ENCODE results near the gene IL24. TPM values are rescaled to one million over a fixed set of nuclear protein-coding genes. Genes with fewer than 3 reads are reported as not detected.

The IL24 gene
- total and polyA plus RNA-seq, 2 donors from 2014 or later: not detected

GRCh38 chr1:206941766-206942418 is 44.6 kb downstream of the IL24 start:
- no peak for TF ChIP-seq CTCF (IDR thresholded peaks at IDR 0.05; ENCODE audit: borderline replicate concordance, extremely low read depth, insufficient read depth)
- H3K36me3 ChIP-seq (ENCODE audit: control insufficient read depth in 2 of 3, insufficient read depth in 3 of 3, low read length in 3 of 3): no peaks in the 10 kb centered on the region
- no peaks in the 10 kb centered on the region for H3K27me3 ChIP-seq (ENCODE audit: control insufficient read depth, insufficient read depth, low read length)
- H3K4me1 ChIP-seq (ENCODE audit: control insufficient read depth in 2 of 3, insufficient read depth in 2 of 3, low read depth in 1 of 3, low read length in 3 of 3): peaks cover 0 to 20% (median 20%) of the 10 kb centered on the region in 3 donors
- FAIRE-seq (no peak), DNase-seq (peak in 1 of 5 donors; percentile 20)
- H3K27ac ChIP-seq (ENCODE audit: low read depth in 2 of 2, low read length in 2 of 2): no peak overlapping the region
- intact Hi-C loops (cut with DNase I): no loop called here
- H3K4me3 ChIP-seq (ENCODE audit: low read length in 3 of 3): no peak overlapping the region
- no peak overlapping the region for H3K9ac ChIP-seq (ENCODE audit: low read length in 3 of 3)
- H3K9me3 ChIP-seq (ENCODE audit: control insufficient read depth in 2 of 3, insufficient read depth in 1 of 3, low read length in 3 of 3): no peaks in the 10 kb centered on the region

- Histone ChIP-seq H3K9ac (ENCODE audit: low read length in 3 of 3) (no peak overlapping the region), H3K27me3 (ENCODE audit: control insufficient read depth, insufficient read depth, low read length) (no peaks in the 10 kb centered on the region), H3K4me3 (ENCODE audit: low read length in 3 of 3) (peak overlapping the region in 2 of 3 donors; percentile 70 to 76), H3K36me3 (ENCODE audit: control insufficient read depth in 2 of 3, insufficient read depth in 3 of 3, low read length in 3 of 3) (no peaks in the 10 kb centered on the region), H3K27ac (ENCODE audit: low read depth in 2 of 2, low read length in 2 of 2) (no peak overlapping the region), H3K4me1 (ENCODE audit: control insufficient read depth in 2 of 3, insufficient read depth in 2 of 3, low read depth in 1 of 3, low read length in 3 of 3) (peaks cover 0 to 21% (median 20%) of the 10 kb centered on the region in 3 donors), H3K9me3 (ENCODE audit: control insufficient read depth in 2 of 3, insufficient read depth in 1 of 3, low read length in 3 of 3) (peaks cover 0 to under 1% (median 0%) of the 10 kb centered on the region in 3 donors)
- no peak for TF ChIP-seq CTCF (IDR thresholded peaks at IDR 0.05; ENCODE audit: borderline replicate concordance, extremely low read depth, insufficient read depth)
- intact Hi-C loops (cut with DNase I): no loop called here
- no peak for FAIRE-seq
- DNase-seq: no peak
These were observed 47.5 kb downstream of the IL24 start for GRCh38 chr1:206944703-206945102.

GRCh38 chr1:206945779-206946178 is 48.5 kb downstream of the IL24 start:
- Histone ChIP-seq H3K4me3 (ENCODE audit: low read length in 3 of 3) (peak overlapping the region in 2 of 3 donors; percentile 70 to 76), H3K36me3 (ENCODE audit: control insufficient read depth in 2 of 3, insufficient read depth in 3 of 3, low read length in 3 of 3) (no peaks in the 10 kb centered on the region), H3K27me3 (ENCODE audit: control insufficient read depth, insufficient read depth, low read length) (no peaks in the 10 kb centered on the region), H3K27ac (ENCODE audit: low read depth in 2 of 2, low read length in 2 of 2) (peak overlapping the region; percentile 57 to 68), H3K9ac (ENCODE audit: low read length in 3 of 3) (peak overlapping the region in 2 of 3 donors; percentile 34 to 82), H3K9me3 (ENCODE audit: control insufficient read depth in 2 of 3, insufficient read depth in 1 of 3, low read length in 3 of 3) (peaks cover 0 to 5% (median 0%) of the 10 kb centered on the region in 3 donors), H3K4me1 (ENCODE audit: control insufficient read depth in 2 of 3, insufficient read depth in 2 of 3, low read depth in 1 of 3, low read length in 3 of 3) (peaks cover 0 to 28% (median 20%) of the 10 kb centered on the region in 3 donors)
- no peak for TF ChIP-seq CTCF (IDR thresholded peaks at IDR 0.05; ENCODE audit: borderline replicate concordance, extremely low read depth, insufficient read depth)
- FAIRE-seq (no peak), DNase-seq (no peak)
- intact Hi-C loops (cut with DNase I): no loop called here
